Lung (tissue), 12 donors: ENCODE data around the gene UBE2N. TPM values are rescaled to one million over a fixed set of nuclear protein-coding genes. Genes with fewer than 3 reads are reported as not detected.

Experiments
- ATAC-seq: fragments of 200-7000 bp; cut with Tn5 transposase; one replicate; pipeline ENCODE4 v1.9.1; 2020; ENCODE audit warnings: moderate number of reproducible peaks; ENCODE audit not compliant: insufficient read depth, low FRiP score
- DNase-seq, 3 donors: peaks; one replicate each; pipeline ENCODE4 v3.0.0-alpha.2; 2013 to 2017
- H3K27ac ChIP-seq, 2 donors: one replicate each; pipeline ENCODE4 v1.5.1; 2013; ENCODE audit warnings: mild to moderate bottlenecking in 2 of 2, moderate library complexity in 2 of 2, control low read depth in 1 of 2, inconsistent platforms in 1 of 2, low read depth in 1 of 2, low read length in 1 of 2
- H3K27me3 ChIP-seq, 3 donors: one replicate each; pipeline ENCODE4 v1.5.1; 2013; ENCODE audit warnings: low read length in 2 of 3; ENCODE audit not compliant: control insufficient read depth in 3 of 3, insufficient read depth in 3 of 3
- H3K36me3 ChIP-seq, 4 donors: one replicate each; pipeline ENCODE4 v1.5.1; 2013; ENCODE audit warnings: low read length in 4 of 4, mild to moderate bottlenecking in 1 of 4, moderate library complexity in 1 of 4; ENCODE audit not compliant: control insufficient read depth in 4 of 4, insufficient read depth in 4 of 4
- H3K4me1 ChIP-seq, 5 donors: one replicate each; pipeline ENCODE4 v1.5.1; 2013; ENCODE audit warnings: low read length in 5 of 5, mild to moderate bottlenecking in 2 of 5, moderate library complexity in 1 of 5; ENCODE audit not compliant: control insufficient read depth in 5 of 5, insufficient read depth in 5 of 5
- H3K4me3 ChIP-seq: one replicate; pipeline ENCODE4 v1.5.1; 2013; ENCODE audit warnings: mild to moderate bottlenecking, control low read depth, moderate library complexity
- H3K9ac ChIP-seq, 2 donors: one replicate each; pipeline ENCODE4 v1.5.1; 2013; ENCODE audit warnings: low read length in 2 of 2, control low read depth in 1 of 2; ENCODE audit not compliant: insufficient read depth in 1 of 2
- H3K9me3 ChIP-seq, 4 donors: one replicate each; pipeline ENCODE4 v1.5.1; 2013; ENCODE audit warnings: low read length in 3 of 4, mild to moderate bottlenecking in 1 of 4, moderate library complexity in 1 of 4; ENCODE audit not compliant: control insufficient read depth in 4 of 4, insufficient read depth in 3 of 4
- CTCF ChIP-seq: IDR thresholded peaks from 2 replicates; pipeline ENCODE4 v1.5.1; 2012; ENCODE audit warnings: mild to moderate bottlenecking; ENCODE audit errors: control extremely low read depth, extremely low read depth
- WGBS, 2 donors: extraction: QIAGEN DNeasy Blood & Tissue Kit; methylation state at CpG; one replicate each; pipeline ENCODE4 v1.1.7; 2013; 5-methylcytosine and 5-hydroxymethylcytosine counted together
- polyA plus RNA-seq, 2 donors: library from polyadenylated mRNA; stranded (reverse); fragments of 200-250 nt; gene quantifications; one replicate each; pipeline ENCODE4 v1.2.1, GENCODE V29; 2013
- total RNA-seq, 2 donors: library from RNA; depleted of rRNA in 1 of 2; stranded (reverse); fragments of >200 nt in 1 of 2; gene quantifications; one replicate each; pipeline ENCODE4 v1.2.1, GENCODE V29; 2014 to 2021
- donor health status: control.
- donor health status: control.
- donor health status: Bipolar disorder and iron deficiency.
- donor health status: healthy.
- donor health status: DM: yes; HTN: yes; CAD: no.

Gene UBE2N
- total and polyA plus RNA-seq, 4 donors = 65.1 to 89.4 (median 79.8) TPM

- no peaks in the 10 kb centered on the region for H3K9me3 ChIP-seq
- H3K27ac ChIP-seq = no peak overlapping the region
- H3K27me3 ChIP-seq = no peaks in the 10 kb centered on the region
- WGBS, 2 donors = 93 to 94% methylated on average over 4 of the region's 4 CpGs
- no peak for TF ChIP-seq CTCF
- H3K4me1 ChIP-seq = peaks cover 7 to 27% (median 12%) of the 10 kb centered on the region in 5 donors
- no peak for DNase-seq
- H3K9ac ChIP-seq = no peak overlapping the region
- H3K36me3 ChIP-seq = no peaks in the 10 kb centered on the region
- no peak for ATAC-seq
- H3K4me3 ChIP-seq = no peak overlapping the region
These were observed 1.8 kb upstream of the UBE2N start for GRCh38 chr12:93443576-93443975.

- H3K36me3 ChIP-seq = no peaks in the 10 kb centered on the region
- DNase-seq (no peak), ATAC-seq (no peak)
- peak overlapping the region; percentile 92 for H3K4me3 ChIP-seq
- H3K9me3 ChIP-seq = no peaks in the 10 kb centered on the region
- WGBS, 2 donors = 5 to 10% methylated on average over 19 of the region's 19 CpGs
- H3K4me1 ChIP-seq = peaks cover 8 to 31% (median 15%) of the 10 kb centered on the region in 5 donors
- no peaks in the 10 kb centered on the region for H3K27me3 ChIP-seq
- H3K9ac ChIP-seq = peak overlapping the region; percentile 94 to 96
- no peak for TF ChIP-seq CTCF
- H3K27ac ChIP-seq = peak overlapping the region; percentile 95 to 98
These were observed 929 bp upstream of the UBE2N start for GRCh38 chr12:93442411-93443340.

GRCh38 chr12:93441081-93441616 lies 598 bp downstream of the UBE2N start:
- peaks cover 8 to 31% (median 22%) of the 10 kb centered on the region in 5 donors for H3K4me1 ChIP-seq
- ATAC-seq (no peak), DNase-seq (peak in 2 of 3 donors; percentile 38 to 58)
- H3K27me3 ChIP-seq = no peaks in the 10 kb centered on the region
- peak overlapping the region; percentile 92 for H3K4me3 ChIP-seq
- TF ChIP-seq CTCF = no peak
- peak overlapping the region; percentile 76 to 88 for H3K9ac ChIP-seq
- WGBS, 2 donors = 0% methylated on average over 42 to 55 of the region's 55 CpGs
- no peaks in the 10 kb centered on the region for H3K36me3 ChIP-seq
- peak overlapping the region; percentile 95 to 98 for H3K27ac ChIP-seq
- no peaks in the 10 kb centered on the region for H3K9me3 ChIP-seq
